SH-SY5Y (cell line): Measurements from ENCODE around the gene C2orf15.

Source experiments
- GATA2 ChIP-seq: IDR thresholded peaks from 2 replicates; pipeline ENCODE4 v1.6.1; 2011; ENCODE audit warnings: mild to moderate bottlenecking, low read depth, low read length
- GATA3 ChIP-seq: IDR thresholded peaks from 2 replicates; pipeline ENCODE4 v1.6.1; 2011; ENCODE audit warnings: low read depth, mild to moderate bottlenecking, low read length, moderate library complexity

DNA sequence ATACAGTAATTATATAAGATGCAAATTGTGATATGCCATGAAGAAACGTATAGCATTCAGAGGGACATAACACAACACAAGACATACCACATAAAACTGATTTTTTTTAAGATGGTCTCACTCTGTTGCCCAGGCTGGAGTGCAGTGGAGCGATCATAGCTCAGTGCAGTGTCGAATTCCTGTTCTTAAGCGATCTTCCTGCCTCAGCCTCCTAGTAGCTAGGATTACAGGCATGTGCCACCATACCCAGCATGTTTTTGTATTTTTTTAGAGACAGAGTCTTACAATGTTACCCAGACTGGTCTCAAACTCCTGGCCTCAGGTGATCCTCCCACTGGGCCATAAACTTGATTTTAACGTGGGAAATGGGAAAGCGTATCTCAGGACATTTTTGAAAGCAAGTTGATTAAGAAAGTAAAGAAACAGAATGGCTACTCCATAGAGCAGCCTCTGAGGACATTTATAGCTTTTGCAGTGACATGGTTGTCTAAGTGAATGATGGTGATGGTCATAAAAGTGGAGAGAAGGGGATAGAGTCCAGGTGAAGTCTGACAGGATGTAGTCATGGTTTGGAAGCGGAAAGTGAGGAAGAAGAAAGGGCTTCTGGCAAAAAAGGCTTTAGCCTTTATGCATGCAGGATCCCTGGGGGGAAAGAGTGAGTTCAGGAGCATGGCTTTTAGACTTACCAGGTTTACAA is 10.8 kb downstream of the C2orf15 start:
- TF ChIP-seq GATA2 (no peak), GATA3 (no peak)
